AG04449 (cell line): Measurements from ENCODE around the gene RHOV.

Experiments used
- CTCF ChIA-PET: fragments of 350-600 bp; formaldehyde crosslinking; extraction: SDS; loops from one replicate; lab custom pipeline; 2021; ENCODE audit warnings: antibody characterized with exemption; lab: Yijun Ruan, JAX
- POLR2A ChIA-PET: fragments of 400-600, 350-600 bp; formaldehyde crosslinking; extraction: SDS; loops from one replicate; lab custom pipeline; 2020; ENCODE audit warnings: antibody characterized with exemption, inconsistent platforms; lab: Yijun Ruan, JAX
- DNase-seq: peaks from one replicate; pipeline ENCODE4 v3.0.0-alpha.2; 2010; ENCODE audit warnings: low read depth, low spot score
- H3K4me3 ChIP-seq: 2 replicates; pipeline ENCODE4 v1.5.1; 2011; ENCODE audit warnings: low read depth, mild to moderate bottlenecking, control low read depth, low read length
- TF ChIP-seq, protein P1 (sequence below): IDR thresholded peaks from one replicate; pipeline ENCODE4 v1.5.1; 2011; ENCODE audit warnings: mild to moderate bottlenecking, moderate library complexity, low read length, control low read depth, inconsistent platforms; ENCODE audit not compliant: insufficient read depth; ENCODE audit errors: missing control alignments

Gene RHOV

GRCh38 chr15:40843261-40843884 lies 30.7 kb downstream of the RHOV start:
- DNase-seq: no peak
- ChIA-PET CTCF (interaction anchor here (0.8 to 1.5 kb wide), 2 partner anchors 13 to 51 kb away, joined by 3 to 4 read pairs; partner anchors contain the start of gene VPS18), POLR2A (no interaction called here)
- H3K4me3 ChIP-seq: no peak overlapping the region
- TF ChIP-seq, protein P1, sequence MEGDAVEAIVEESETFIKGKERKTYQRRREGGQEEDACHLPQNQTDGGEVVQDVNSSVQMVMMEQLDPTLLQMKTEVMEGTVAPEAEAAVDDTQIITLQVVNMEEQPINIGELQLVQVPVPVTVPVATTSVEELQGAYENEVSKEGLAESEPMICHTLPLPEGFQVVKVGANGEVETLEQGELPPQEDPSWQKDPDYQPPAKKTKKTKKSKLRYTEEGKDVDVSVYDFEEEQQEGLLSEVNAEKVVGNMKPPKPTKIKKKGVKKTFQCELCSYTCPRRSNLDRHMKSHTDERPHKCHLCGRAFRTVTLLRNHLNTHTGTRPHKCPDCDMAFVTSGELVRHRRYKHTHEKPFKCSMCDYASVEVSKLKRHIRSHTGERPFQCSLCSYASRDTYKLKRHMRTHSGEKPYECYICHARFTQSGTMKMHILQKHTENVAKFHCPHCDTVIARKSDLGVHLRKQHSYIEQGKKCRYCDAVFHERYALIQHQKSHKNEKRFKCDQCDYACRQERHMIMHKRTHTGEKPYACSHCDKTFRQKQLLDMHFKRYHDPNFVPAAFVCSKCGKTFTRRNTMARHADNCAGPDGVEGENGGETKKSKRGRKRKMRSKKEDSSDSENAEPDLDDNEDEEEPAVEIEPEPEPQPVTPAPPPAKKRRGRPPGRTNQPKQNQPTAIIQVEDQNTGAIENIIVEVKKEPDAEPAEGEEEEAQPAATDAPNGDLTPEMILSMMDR: no peak

GRCh38 chr15:40841741-40842140 lies 32.3 kb downstream of the RHOV start:
- TF ChIP-seq, protein P1: no peak
- DNase-seq: no peak
- ChIA-PET CTCF (no interaction called here), POLR2A (no interaction called here)
- no peak overlapping the region for H3K4me3 ChIP-seq

- ChIA-PET CTCF (interaction anchor here (0.6 to 0.8 kb wide), 2 partner anchors 56 to 235 kb away, joined by 4 read pairs; partner anchors contain the start of gene VPS18), POLR2A (no interaction called here)
- DNase-seq: no peak
- TF ChIP-seq, protein P1: no peak
- H3K4me3 ChIP-seq: no peak overlapping the region
Observed at GRCh38 chr15:40838756-40839155, 35.3 kb downstream of the RHOV start.

DNA sequence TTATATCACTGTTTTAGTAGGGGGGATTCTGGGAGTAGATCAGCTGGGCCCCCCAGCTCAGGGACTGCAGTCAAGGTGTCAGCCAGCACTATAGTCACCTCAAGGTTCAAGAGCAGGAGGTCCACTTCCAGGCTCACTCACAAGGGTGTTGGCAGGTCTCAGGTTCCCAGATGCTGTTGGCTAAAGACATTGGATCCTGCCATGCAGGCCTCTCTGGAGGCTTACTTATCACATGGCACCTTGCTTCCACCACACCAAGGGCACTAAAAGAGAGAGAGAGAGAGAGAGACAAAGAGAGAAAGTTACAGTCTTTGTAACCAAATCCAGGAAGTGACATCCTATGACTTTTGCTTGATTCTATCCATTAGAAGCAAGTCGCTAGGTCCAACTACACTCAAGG lies 38.0 kb downstream of the RHOV start:
- ChIA-PET CTCF (no interaction called here), POLR2A (no interaction called here)
- H3K4me3 ChIP-seq: no peak overlapping the region
- DNase-seq: no peak
- TF ChIP-seq, protein P1: no peak

GRCh38 chr15:40832903-40833302 lies 41.1 kb downstream of the RHOV start:
- DNase-seq: no peak
- POLR2A ChIA-PET: no interaction called here
- no peak overlapping the region for H3K4me3 ChIP-seq
- CTCF ChIA-PET: interaction anchor here (0.6 kb wide), 1 partner anchor 61 kb away, joined by 3 read pairs; the partner anchor contains the start of gene VPS18
- TF ChIP-seq, protein P1: no peak

DNA sequence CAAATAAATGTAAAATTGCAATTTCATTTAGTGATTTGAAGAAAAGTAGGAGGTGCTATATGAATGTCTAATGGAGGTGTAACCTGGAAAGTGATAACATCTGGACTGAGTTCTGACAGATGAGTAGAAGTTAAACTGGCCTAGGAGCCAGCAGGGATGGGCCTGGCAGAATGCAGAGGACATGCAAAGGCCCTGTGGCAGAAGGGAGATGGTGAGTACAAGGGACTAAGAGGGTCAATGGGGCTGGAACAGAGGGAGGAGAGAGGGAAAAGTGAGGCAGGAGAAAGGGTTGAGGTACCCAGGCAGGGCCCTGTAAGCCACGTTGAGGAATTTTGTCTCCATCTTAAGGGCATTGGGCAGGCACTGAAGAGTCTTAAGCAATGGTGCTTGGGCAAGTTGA lies 42.2 kb downstream of the RHOV start:
- CTCF ChIA-PET: no interaction called here
- H3K4me3 ChIP-seq: no peak overlapping the region
- TF ChIP-seq, protein P1: no peak
- no peak for DNase-seq
- POLR2A ChIA-PET: no interaction called here
